ENCODE measurements around the gene OXLD1.
"Not testable (repeated sequence)": the region's sequence is repeated elsewhere in the genome, so short reads cannot be mapped to it uniquely, and the experiment has no call there.

Gene OXLD1

GRCh38 chr17:81683208-81683583 is 16.8 kb upstream of the OXLD1 start:
- H3K4me3 ChIP-seq (ENCODE audit: low read depth, low read length) = peak overlapping the region; percentile 94
- no peak for TF ChIP-seq CTCF (IDR thresholded peaks at IDR 0.05; ENCODE audit: low read depth, low read length)
- in situ Hi-C loops (cut with HindIII; ENCODE audit: low sequenced_read_pairs) = no loop called here
- DNase-seq (ENCODE audit: low read depth, low spot score) = no peak

- TF ChIP-seq CTCF (IDR thresholded peaks at IDR 0.05; ENCODE audit: low read depth, low read length) = no peak
- H3K4me3 ChIP-seq (ENCODE audit: low read depth, low read length) = peak overlapping the region; percentile 94
- peak; percentile 16 for DNase-seq (ENCODE audit: low read depth, low spot score)
- in situ Hi-C loops (cut with HindIII; ENCODE audit: low sequenced_read_pairs) = no loop called here
Observed at GRCh38 chr17:81682565-81683207, 16.3 kb upstream of the OXLD1 start.

GRCh38 chr17:81681672-81682071 is 15.3 kb upstream of the OXLD1 start:
- no peak for DNase-seq (ENCODE audit: low read depth, low spot score)
- H3K4me3 ChIP-seq (ENCODE audit: low read depth, low read length) = no peak overlapping the region
- in situ Hi-C loops (cut with HindIII; ENCODE audit: low sequenced_read_pairs) = no loop called here
- no peak for TF ChIP-seq CTCF (IDR thresholded peaks at IDR 0.05; ENCODE audit: low read depth, low read length)

- TF ChIP-seq CTCF (IDR thresholded peaks at IDR 0.05; ENCODE audit: low read depth, low read length) = no peak
- in situ Hi-C loops (cut with HindIII; ENCODE audit: low sequenced_read_pairs) = no loop called here
- no peak for DNase-seq (ENCODE audit: low read depth, low spot score)
- no peak overlapping the region for H3K4me3 ChIP-seq (ENCODE audit: low read depth, low read length)
Observed at GRCh38 chr17:81680150-81680549, 13.7 kb upstream of the OXLD1 start.

GRCh38 chr17:81676906-81677305 is 10.5 kb upstream of the OXLD1 start:
- in situ Hi-C loops (cut with HindIII; ENCODE audit: low sequenced_read_pairs) = no loop called here
- no peak for TF ChIP-seq CTCF (IDR thresholded peaks at IDR 0.05; ENCODE audit: low read depth, low read length)
- DNase-seq (ENCODE audit: low read depth, low spot score) = no peak
- H3K4me3 ChIP-seq (ENCODE audit: low read depth, low read length) = no peak overlapping the region

GRCh38 chr17:81675515-81676221 is 9.3 kb upstream of the OXLD1 start:
- DNase-seq (ENCODE audit: low read depth, low spot score) = peak; percentile 14
- in situ Hi-C loops (cut with HindIII; ENCODE audit: low sequenced_read_pairs); H3K4me3 ChIP-seq (ENCODE audit: low read depth, low read length): not testable (repeated sequence)
- peak; percentile 55 for TF ChIP-seq CTCF (IDR thresholded peaks at IDR 0.05; ENCODE audit: low read depth, low read length)
